Fibroblast of lung (primary cell): ENCODE measurements around the gene DTL.

Experiments used
- EZH2 ChIP-seq: IDR thresholded peaks from 2 replicates; pipeline ENCODE4 v1.5.1; 2012; ENCODE audit warnings: low read length, control low read depth, mild to moderate bottlenecking; ENCODE audit errors: missing control alignments
- TF ChIP-seq, protein P1 (sequence below), 2 donors: IDR thresholded peaks in 1 of 2; conservative IDR thresholded peaks in 1 of 2; 1 replicate in 1 of 2; 2 replicates in 1 of 2; pipeline ENCODE4 v1.5.1; 2011 to 2012; ENCODE audit warnings: low read length in 2 of 2, control low read depth in 1 of 2, inconsistent platforms in 1 of 2, low read depth in 1 of 2, mild to moderate bottlenecking in 1 of 2

- TF ChIP-seq, protein P1, sequence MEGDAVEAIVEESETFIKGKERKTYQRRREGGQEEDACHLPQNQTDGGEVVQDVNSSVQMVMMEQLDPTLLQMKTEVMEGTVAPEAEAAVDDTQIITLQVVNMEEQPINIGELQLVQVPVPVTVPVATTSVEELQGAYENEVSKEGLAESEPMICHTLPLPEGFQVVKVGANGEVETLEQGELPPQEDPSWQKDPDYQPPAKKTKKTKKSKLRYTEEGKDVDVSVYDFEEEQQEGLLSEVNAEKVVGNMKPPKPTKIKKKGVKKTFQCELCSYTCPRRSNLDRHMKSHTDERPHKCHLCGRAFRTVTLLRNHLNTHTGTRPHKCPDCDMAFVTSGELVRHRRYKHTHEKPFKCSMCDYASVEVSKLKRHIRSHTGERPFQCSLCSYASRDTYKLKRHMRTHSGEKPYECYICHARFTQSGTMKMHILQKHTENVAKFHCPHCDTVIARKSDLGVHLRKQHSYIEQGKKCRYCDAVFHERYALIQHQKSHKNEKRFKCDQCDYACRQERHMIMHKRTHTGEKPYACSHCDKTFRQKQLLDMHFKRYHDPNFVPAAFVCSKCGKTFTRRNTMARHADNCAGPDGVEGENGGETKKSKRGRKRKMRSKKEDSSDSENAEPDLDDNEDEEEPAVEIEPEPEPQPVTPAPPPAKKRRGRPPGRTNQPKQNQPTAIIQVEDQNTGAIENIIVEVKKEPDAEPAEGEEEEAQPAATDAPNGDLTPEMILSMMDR (conservative IDR thresholded peaks at IDR 0.05 in 1 of 2, IDR thresholded peaks at IDR 0.05 in 1 of 2; ENCODE audit: low read depth in 1 of 2, low read length in 2 of 2): no peak
- no peak for TF ChIP-seq EZH2
Observed at GRCh38 chr1:212010004-212010403, 25.5 kb upstream of the DTL start.
